GM13976 (cell line): ENCODE measurements around the gene APOL2.

Experiments
- DNase-seq: peaks from one replicate; pipeline ENCODE4 v3.0.0; 2012; ENCODE audit warnings: low spot score
- CTCF ChIP-seq: IDR thresholded peaks from 2 replicates; pipeline ENCODE4 v1.5.1; 2012; ENCODE audit warnings: borderline replicate concordance, mild to moderate bottlenecking; ENCODE audit not compliant: insufficient read depth; ENCODE audit errors: extremely low read depth, missing control alignments, control extremely low read depth
- in situ Hi-C: fragments of 300-500 bp; cut with MboI; formaldehyde crosslinking; loops from one replicate; pipeline ENCODE4 v1.12.0; 2022; ENCODE audit warnings: low sequenced_read_pairs, mixed read lengths, inconsistent platforms; ENCODE audit not compliant: unreplicated experiment

APOL2 gene

GRCh38 chr22:36285017-36285416 is 45.7 kb upstream of the APOL2 start:
- no peak for DNase-seq
- no peak for TF ChIP-seq CTCF
- in situ Hi-C loops = no loop called here

- no peak for TF ChIP-seq CTCF
- DNase-seq = no peak
- in situ Hi-C loops = no loop called here
Observed at GRCh38 chr22:36284171-36284571, 44.8 kb upstream of the APOL2 start.

GRCh38 chr22:36282328-36282831 is 43.1 kb upstream of the APOL2 start:
- TF ChIP-seq CTCF = no peak
- no peak for DNase-seq
- in situ Hi-C loops = no loop called here

GRCh38 chr22:36281781-36282327 is 42.5 kb upstream of the APOL2 start:
- TF ChIP-seq CTCF = no peak
- DNase-seq = no peak
- in situ Hi-C loops = no loop called here

- TF ChIP-seq CTCF = no peak
- in situ Hi-C loops = no loop called here
- no peak for DNase-seq
Observed at GRCh38 chr22:36280379-36280778, 41.1 kb upstream of the APOL2 start.

GRCh38 chr22:36279219-36279666 is 39.9 kb upstream of the APOL2 start:
- in situ Hi-C loops = no loop called here
- TF ChIP-seq CTCF = no peak
- DNase-seq = no peak
